SK-N-SH (cell line): ENCODE results near the gene UST.

Experiments
- GABPA ChIP-seq: IDR thresholded peaks from 2 replicates; pipeline ENCODE4 v1.4.0; 2012; ENCODE audit warnings: low read depth, mild to moderate bottlenecking
- RXRA ChIP-seq: IDR thresholded peaks from 2 replicates; pipeline ENCODE4 v1.4.0; 2012; ENCODE audit warnings: low read depth, mild to moderate bottlenecking, borderline replicate concordance
- TAF1 ChIP-seq: IDR thresholded peaks from 2 replicates; pipeline ENCODE4 v1.6.1; 2012; ENCODE audit warnings: low read depth, mild to moderate bottlenecking, low read length, moderate library complexity, borderline replicate concordance
- YY1 ChIP-seq: IDR thresholded peaks from 2 replicates; pipeline ENCODE4 v1.4.0; 2012; ENCODE audit warnings: low read depth, mild to moderate bottlenecking
- TF ChIP-seq, protein P1 (sequence below): fragments of 200-600 bp; sonication (generic); IDR thresholded peaks from 2 replicates; pipeline ENCODE4 v1.6.1; 2017; ENCODE audit warnings: antibody characterized with exemption, mild to moderate bottlenecking, moderate library complexity
- TF ChIP-seq, protein P2 (sequence below): IDR thresholded peaks from 2 replicates; pipeline ENCODE4 v1.4.0; 2012; ENCODE audit warnings: low read depth
- TF ChIP-seq, protein P3 (sequence below): IDR thresholded peaks from 2 replicates; pipeline ENCODE4 v1.4.0; 2012; ENCODE audit warnings: low read depth, borderline replicate concordance

DNA sequence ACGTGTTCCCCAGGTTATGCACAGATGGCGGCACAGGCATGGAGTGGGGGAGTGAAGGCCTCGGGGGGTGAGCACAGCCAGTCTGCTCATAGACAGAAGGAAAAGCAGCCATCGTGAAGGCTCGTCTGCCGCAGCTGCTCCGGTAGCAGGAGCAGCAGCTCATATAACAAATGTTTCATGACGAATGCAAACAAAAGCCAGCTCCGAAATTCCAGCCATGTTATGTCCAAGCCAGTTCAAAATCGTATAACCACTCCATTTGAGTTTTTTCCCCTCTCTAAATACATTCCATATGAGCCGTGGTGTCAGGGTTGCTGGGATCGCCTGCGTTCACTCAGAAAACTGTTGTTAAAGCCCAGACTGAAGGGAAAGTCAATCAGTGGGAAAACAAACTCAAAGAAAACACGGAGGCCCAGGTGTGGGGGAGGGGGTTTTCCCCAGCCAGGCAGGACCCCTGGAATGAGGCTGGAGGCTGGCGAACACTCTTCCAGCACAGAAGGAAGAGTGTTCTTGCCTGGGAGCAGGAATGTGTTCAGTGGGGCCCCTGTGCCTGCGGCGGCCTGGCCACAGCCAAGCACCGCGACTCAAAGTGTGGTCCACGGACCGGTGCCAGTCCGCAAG lies 290.3 kb downstream of the UST start:
- TF ChIP-seq, protein P1, sequence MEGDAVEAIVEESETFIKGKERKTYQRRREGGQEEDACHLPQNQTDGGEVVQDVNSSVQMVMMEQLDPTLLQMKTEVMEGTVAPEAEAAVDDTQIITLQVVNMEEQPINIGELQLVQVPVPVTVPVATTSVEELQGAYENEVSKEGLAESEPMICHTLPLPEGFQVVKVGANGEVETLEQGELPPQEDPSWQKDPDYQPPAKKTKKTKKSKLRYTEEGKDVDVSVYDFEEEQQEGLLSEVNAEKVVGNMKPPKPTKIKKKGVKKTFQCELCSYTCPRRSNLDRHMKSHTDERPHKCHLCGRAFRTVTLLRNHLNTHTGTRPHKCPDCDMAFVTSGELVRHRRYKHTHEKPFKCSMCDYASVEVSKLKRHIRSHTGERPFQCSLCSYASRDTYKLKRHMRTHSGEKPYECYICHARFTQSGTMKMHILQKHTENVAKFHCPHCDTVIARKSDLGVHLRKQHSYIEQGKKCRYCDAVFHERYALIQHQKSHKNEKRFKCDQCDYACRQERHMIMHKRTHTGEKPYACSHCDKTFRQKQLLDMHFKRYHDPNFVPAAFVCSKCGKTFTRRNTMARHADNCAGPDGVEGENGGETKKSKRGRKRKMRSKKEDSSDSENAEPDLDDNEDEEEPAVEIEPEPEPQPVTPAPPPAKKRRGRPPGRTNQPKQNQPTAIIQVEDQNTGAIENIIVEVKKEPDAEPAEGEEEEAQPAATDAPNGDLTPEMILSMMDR: no peak
- no peak for TF ChIP-seq YY1
- TF ChIP-seq, protein P2, sequence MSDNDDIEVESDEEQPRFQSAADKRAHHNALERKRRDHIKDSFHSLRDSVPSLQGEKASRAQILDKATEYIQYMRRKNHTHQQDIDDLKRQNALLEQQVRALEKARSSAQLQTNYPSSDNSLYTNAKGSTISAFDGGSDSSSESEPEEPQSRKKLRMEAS: no peak
- TF ChIP-seq GABPA: no peak
- TF ChIP-seq TAF1: no peak
- TF ChIP-seq, protein P3, sequence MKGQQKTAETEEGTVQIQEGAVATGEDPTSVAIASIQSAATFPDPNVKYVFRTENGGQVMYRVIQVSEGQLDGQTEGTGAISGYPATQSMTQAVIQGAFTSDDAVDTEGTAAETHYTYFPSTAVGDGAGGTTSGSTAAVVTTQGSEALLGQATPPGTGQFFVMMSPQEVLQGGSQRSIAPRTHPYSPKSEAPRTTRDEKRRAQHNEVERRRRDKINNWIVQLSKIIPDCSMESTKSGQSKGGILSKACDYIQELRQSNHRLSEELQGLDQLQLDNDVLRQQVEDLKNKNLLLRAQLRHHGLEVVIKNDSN: no peak
- TF ChIP-seq RXRA: no peak
